ENCODE measurements around the gene NCMAP. TPM values are rescaled to one million over a fixed set of nuclear protein-coding genes. Genes with fewer than 3 reads are reported as not detected.

NCMAP gene
- total RNA-seq, 6 experiments from 2014 or later, result not detected

DNA sequence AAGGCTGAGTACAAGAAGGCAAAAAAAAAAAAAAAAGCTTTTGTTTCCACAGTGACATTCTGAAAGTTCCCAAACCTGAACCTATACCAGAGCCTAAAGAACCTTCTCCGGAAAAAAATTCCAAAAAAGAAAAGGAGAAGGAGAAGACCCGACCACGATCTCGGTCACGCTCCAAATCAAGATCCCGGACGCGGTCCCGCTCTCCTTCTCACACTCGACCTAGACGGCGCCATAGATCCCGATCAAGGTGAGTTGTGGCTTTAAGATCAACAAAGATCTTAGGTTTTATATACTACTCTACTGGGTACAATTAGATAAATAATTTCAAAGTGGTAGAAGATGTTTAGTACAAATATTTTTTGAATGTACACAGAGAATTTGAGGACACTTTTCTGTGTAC lies 96.5 kb downstream of the NCMAP start:
- no peak overlapping the region for H3K4me3 Mint-ChIP-seq
- H3K27ac Mint-ChIP-seq, result no peak overlapping the region
- DNase-seq, result no peak
- no peaks in the 10 kb centered on the region; the same call in 1 of the 2 replicates for H3K27me3 Mint-ChIP-seq (ENCODE audit: insufficient read depth)
- H3K4me1 Mint-ChIP-seq (ENCODE audit: low read depth), result peaks cover 12% of the 10 kb centered on the region; the same call in 1 of the 2 replicates
- H3K36me3 Mint-ChIP-seq (ENCODE audit: low read depth), result peaks cover 85% of the 10 kb centered on the region
- H3K9me3 Mint-ChIP-seq, result no peaks in the 10 kb centered on the region
- TF ChIP-seq, protein P1, sequence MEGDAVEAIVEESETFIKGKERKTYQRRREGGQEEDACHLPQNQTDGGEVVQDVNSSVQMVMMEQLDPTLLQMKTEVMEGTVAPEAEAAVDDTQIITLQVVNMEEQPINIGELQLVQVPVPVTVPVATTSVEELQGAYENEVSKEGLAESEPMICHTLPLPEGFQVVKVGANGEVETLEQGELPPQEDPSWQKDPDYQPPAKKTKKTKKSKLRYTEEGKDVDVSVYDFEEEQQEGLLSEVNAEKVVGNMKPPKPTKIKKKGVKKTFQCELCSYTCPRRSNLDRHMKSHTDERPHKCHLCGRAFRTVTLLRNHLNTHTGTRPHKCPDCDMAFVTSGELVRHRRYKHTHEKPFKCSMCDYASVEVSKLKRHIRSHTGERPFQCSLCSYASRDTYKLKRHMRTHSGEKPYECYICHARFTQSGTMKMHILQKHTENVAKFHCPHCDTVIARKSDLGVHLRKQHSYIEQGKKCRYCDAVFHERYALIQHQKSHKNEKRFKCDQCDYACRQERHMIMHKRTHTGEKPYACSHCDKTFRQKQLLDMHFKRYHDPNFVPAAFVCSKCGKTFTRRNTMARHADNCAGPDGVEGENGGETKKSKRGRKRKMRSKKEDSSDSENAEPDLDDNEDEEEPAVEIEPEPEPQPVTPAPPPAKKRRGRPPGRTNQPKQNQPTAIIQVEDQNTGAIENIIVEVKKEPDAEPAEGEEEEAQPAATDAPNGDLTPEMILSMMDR (IDR thresholded peaks at IDR 0.05), result no peak

DNA sequence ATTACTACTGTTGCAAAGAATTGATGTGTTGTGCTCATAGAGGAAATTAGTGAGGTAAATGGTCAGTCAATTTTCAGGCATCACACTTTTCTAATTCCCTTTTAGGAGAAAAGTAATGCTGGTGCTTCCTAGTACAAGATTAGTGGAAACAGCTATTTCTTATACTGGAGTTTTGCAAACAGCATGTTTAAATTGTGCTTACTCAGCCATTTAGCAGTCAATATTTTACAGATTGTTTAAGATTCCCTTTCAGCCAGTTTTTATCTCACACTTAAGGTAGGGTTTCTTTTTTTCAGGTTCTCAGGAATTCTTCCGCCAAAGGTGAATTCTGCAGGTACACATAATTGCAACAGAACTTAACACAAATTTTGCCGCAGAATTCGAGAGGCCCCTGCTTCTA lies 98.1 kb downstream of the NCMAP start:
- Mint-ChIP-seq H3K4me3 (no peak overlapping the region), H3K9me3 (no peaks in the 10 kb centered on the region), H3K4me1 (ENCODE audit: low read depth) (peaks cover 17% of the 10 kb centered on the region), H3K27ac (no peak overlapping the region), H3K27me3 (ENCODE audit: insufficient read depth) (no peaks in the 10 kb centered on the region; the same call in 1 of the 2 replicates), H3K36me3 (ENCODE audit: low read depth) (peaks cover 76% of the 10 kb centered on the region)
- TF ChIP-seq, protein P1 (IDR thresholded peaks at IDR 0.05), result no peak
- no peak for DNase-seq

DNA sequence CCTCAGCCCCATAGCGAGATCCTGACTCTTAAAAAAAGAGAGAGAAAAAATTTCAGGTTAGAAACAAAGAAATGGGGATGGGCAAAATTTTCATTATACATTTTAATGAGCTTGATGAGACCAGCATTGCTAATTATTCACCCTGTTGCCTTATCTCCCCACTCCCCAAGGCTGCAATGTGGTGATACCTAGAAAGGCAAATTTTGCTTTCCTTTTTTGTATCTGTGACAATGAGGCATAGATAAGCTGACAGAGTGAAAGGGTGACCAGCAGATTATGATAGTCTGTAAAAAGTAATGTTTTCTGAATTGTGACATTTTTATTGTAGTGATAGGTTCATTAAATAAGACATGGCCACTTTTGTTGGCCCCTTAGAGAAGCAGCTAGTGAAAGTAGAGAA lies 100.2 kb downstream of the NCMAP start:
- H3K27me3 Mint-ChIP-seq (ENCODE audit: insufficient read depth), result no peaks in the 10 kb centered on the region; the same call in 1 of the 2 replicates
- H3K4me1 Mint-ChIP-seq (ENCODE audit: low read depth), result peaks cover 35% of the 10 kb centered on the region
- peaks cover 70% of the 10 kb centered on the region for H3K36me3 Mint-ChIP-seq (ENCODE audit: low read depth)
- peak overlapping the region; percentile 18; the same call in 1 of the 2 replicates for H3K27ac Mint-ChIP-seq
- no peak for DNase-seq
- TF ChIP-seq, protein P1 (IDR thresholded peaks at IDR 0.05), result no peak
- no peak overlapping the region for H3K4me3 Mint-ChIP-seq
- H3K9me3 Mint-ChIP-seq, result no peaks in the 10 kb centered on the region

DNA sequence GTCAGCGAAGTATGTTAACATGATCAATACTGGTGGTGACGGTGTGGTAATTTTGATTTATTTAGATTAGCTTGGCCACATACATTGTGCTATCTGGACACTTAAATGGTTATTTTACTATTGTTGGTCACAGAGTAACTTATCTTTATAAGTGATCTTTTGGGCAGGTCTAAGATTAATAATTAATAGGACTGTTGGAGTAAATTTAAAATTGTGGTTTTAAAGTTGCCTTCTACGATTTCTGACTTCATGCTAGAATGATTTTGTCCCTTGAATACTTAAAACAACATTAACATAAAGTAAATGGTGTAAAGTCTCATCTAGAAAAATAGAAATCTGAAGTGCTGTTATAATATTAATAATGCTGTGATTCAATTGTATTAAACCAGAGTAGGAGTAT lies 101.9 kb downstream of the NCMAP start:
- TF ChIP-seq, protein P1 (IDR thresholded peaks at IDR 0.05), result no peak
- H3K4me1 Mint-ChIP-seq (ENCODE audit: low read depth), result peaks cover 35% of the 10 kb centered on the region
- H3K27ac Mint-ChIP-seq, result peak overlapping the region; percentile 27; the same call in 1 of the 2 replicates
- peaks cover 54% of the 10 kb centered on the region for H3K36me3 Mint-ChIP-seq (ENCODE audit: low read depth)
- no peaks in the 10 kb centered on the region for H3K9me3 Mint-ChIP-seq
- no peak for DNase-seq
- H3K27me3 Mint-ChIP-seq (ENCODE audit: insufficient read depth), result no peaks in the 10 kb centered on the region; the same call in 1 of the 2 replicates
- no peak overlapping the region for H3K4me3 Mint-ChIP-seq

Other genes with a start within 250 kb of the NCMAP start
- not detected for gene GRHL3, start 236.7 kb upstream of the NCMAP start, total RNA-seq (2021; fragmentation: NEBNext Ultra II Directional; extraction: Animal tissue kit (Norgen Biotek cat#: 25700))
- gene STPG1, start 142.3 kb upstream of the NCMAP start, total RNA-seq (2021; fragmentation: NEBNext Ultra II Directional; extraction: Animal tissue kit (Norgen Biotek cat#: 25700)), result 10 to 100 TPM in 5 of 6 experiments, 1 to 10 TPM in 1; 8.8 to 13.0 (median 11.0) TPM
- 100 to 1,000 TPM in 4 of 6 experiments, 10 to 100 TPM in 2; 97.8 to 164 (median 107) TPM for gene NIPAL3, start 140.3 kb upstream of the NCMAP start, total RNA-seq (2021; fragmentation: NEBNext Ultra II Directional; extraction: Animal tissue kit (Norgen Biotek cat#: 25700))
- 10 to 100 TPM; 11.9 to 14.5 (median 12.9) TPM for gene RCAN3, start 53.3 kb upstream of the NCMAP start, total RNA-seq (2021; fragmentation: NEBNext Ultra II Directional; extraction: Animal tissue kit (Norgen Biotek cat#: 25700))
- 100 to 1,000 TPM; 118 to 149 (median 134) TPM for gene SRRM1, start 87.2 kb downstream of the NCMAP start, total RNA-seq (2021; fragmentation: NEBNext Ultra II Directional; extraction: Animal tissue kit (Norgen Biotek cat#: 25700))
- gene CLIC4, start 189.4 kb downstream of the NCMAP start, total RNA-seq (2021; fragmentation: NEBNext Ultra II Directional; extraction: Animal tissue kit (Norgen Biotek cat#: 25700)), result 100 to 1,000 TPM; 517 to 729 (median 548) TPM